ELF-1 (cell line): ENCODE measurements around the gene MED12.

Experiments
- DNase-seq: peaks from one replicate; pipeline ENCODE4 v3.0.0-alpha.2; 2016; ENCODE audit warnings: low read depth, low spot score

Gene MED12

GRCh38 chrX:71118032-71118984 lies at the start of gene MED12:
TSS of gene MED12 (plus strand) at chrX:71118596. CDS start at chrX:71118755, 159 bp downstream.
- peak; percentile 88 for DNase-seq

- DNase-seq = no peak
Measured at GRCh38 chrX:71070531-71070930, 47.9 kb upstream of the MED12 start.

GRCh38 chrX:71081330-71082123 lies 36.9 kb upstream of the MED12 start:
- no peak for DNase-seq

GRCh38 chrX:71082124-71082647 lies 36.2 kb upstream of the MED12 start:
- no peak for DNase-seq

GRCh38 chrX:71082822-71083221 lies 35.6 kb upstream of the MED12 start:
- no peak for DNase-seq

- DNase-seq = no peak
Measured at GRCh38 chrX:71085900-71086299, 32.5 kb upstream of the MED12 start.

- DNase-seq = no peak
Measured at GRCh38 chrX:71091263-71091662, 27.1 kb upstream of the MED12 start.

GRCh38 chrX:71095033-71095432 lies 23.4 kb upstream of the MED12 start:
- DNase-seq = no peak

- DNase-seq = peak; percentile 93
Measured at GRCh38 chrX:71095555-71095980, 22.8 kb upstream of the MED12 start, which contains the start of gene FOXO4. TSS of gene FOXO4 (plus strand) at chrX:71095851. CDS start at chrX:71096529, 678 bp downstream.

GRCh38 chrX:71095981-71096759 lies 22.2 kb upstream of the MED12 start:
- DNase-seq = peak; percentile 76

- no peak for DNase-seq
Measured at GRCh38 chrX:71096760-71097032, 21.7 kb upstream of the MED12 start.

GRCh38 chrX:71098302-71098701 lies 20.1 kb upstream of the MED12 start:
- peak; percentile 50 for DNase-seq

GRCh38 chrX:71098951-71099506 lies 19.4 kb upstream of the MED12 start:
- peak; percentile 94 for DNase-seq

- peak; percentile 72 for DNase-seq
Measured at GRCh38 chrX:71099736-71100135, 18.7 kb upstream of the MED12 start.

GRCh38 chrX:71100581-71101505 lies 17.6 kb upstream of the MED12 start:
- peak; percentile 52 for DNase-seq

GRCh38 chrX:71102292-71102691 lies 16.1 kb upstream of the MED12 start:
- peak; percentile 62 for DNase-seq

- DNase-seq = peak; percentile 93
Measured at GRCh38 chrX:71103110-71103983, 15.0 kb upstream of the MED12 start.

- DNase-seq = no peak
Measured at GRCh38 chrX:71105628-71106027, 12.8 kb upstream of the MED12 start.

GRCh38 chrX:71106427-71106826 lies 12.0 kb upstream of the MED12 start, which contains the start of gene CXorf65:
TSS of gene CXorf65 (minus strand) at chrX:71106740. CDS start at chrX:71106556, 184 bp downstream.
- DNase-seq = peak; percentile 34
